ENCODE measurements around the gene EXOC6B. TPM values are rescaled to one million over a fixed set of nuclear protein-coding genes. Genes with fewer than 3 reads are reported as not detected.

Gene EXOC6B
- total and polyA plus RNA-seq, 10 of the 15 experiments (the other 5 are each of a cell fraction or from before 2014, with no cell fraction given): 0.23 to 2.2 (median 1.2) TPM

DNA sequence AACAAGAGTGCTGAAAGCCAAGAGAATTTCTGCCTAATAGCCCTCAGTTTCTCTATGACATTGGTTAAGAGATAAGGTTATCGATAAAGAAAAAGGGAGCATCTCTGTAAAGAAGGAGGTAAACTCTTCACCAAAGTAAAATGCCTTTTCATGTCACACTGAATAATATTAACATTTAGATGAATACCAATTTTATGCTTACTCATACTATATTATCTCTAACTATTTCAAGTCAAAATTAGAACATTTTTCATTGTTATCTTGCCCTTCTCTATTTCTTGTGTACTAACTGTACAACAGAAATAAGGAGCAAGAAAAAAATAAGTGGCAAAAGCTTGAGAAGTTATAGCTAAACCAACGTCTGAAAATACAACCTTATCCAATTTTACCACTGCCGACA, 127.5 kb downstream of the EXOC6B start (continued):
- TF ChIP-seq, protein P1, sequence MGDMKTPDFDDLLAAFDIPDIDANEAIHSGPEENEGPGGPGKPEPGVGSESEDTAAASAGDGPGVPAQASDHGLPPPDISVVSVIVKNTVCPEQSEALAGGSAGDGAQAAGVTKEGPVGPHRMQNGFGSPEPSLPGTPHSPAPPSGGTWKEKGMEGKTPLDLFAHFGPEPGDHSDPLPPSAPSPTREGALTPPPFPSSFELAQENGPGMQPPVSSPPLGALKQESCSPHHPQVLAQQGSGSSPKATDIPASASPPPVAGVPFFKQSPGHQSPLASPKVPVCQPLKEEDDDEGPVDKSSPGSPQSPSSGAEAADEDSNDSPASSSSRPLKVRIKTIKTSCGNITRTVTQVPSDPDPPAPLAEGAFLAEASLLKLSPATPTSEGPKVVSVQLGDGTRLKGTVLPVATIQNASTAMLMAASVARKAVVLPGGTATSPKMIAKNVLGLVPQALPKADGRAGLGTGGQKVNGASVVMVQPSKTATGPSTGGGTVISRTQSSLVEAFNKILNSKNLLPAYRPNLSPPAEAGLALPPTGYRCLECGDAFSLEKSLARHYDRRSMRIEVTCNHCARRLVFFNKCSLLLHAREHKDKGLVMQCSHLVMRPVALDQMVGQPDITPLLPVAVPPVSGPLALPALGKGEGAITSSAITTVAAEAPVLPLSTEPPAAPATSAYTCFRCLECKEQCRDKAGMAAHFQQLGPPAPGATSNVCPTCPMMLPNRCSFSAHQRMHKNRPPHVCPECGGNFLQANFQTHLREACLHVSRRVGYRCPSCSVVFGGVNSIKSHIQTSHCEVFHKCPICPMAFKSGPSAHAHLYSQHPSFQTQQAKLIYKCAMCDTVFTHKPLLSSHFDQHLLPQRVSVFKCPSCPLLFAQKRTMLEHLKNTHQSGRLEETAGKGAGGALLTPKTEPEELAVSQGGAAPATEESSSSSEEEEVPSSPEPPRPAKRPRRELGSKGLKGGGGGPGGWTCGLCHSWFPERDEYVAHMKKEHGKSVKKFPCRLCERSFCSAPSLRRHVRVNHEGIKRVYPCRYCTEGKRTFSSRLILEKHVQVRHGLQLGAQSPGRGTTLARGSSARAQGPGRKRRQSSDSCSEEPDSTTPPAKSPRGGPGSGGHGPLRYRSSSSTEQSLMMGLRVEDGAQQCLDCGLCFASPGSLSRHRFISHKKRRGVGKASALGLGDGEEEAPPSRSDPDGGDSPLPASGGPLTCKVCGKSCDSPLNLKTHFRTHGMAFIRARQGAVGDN (IDR thresholded peaks at IDR 0.05): no peak
- no peak for TF ChIP-seq CREM (IDR thresholded peaks at IDR 0.05; ENCODE audit: low read depth)

DNA sequence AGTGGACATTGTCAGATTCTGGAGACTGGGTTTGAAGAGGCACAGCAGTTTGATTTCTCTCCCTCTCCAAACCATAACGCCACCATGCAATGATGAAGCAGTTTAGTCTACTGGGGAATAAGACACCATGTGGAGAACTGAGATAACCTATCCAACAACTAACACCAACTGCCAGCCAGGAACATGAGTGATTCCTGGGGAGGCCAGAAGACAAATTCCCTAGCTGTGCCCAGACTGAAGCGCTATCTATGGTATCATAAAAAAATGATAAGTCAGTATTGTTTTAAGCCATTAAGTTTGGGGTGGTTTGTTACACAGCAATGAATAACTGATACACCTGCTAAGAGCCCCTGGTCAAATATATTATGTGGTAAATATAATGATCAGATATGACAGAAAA, 129.3 kb downstream of the EXOC6B start:
- H3K79me2 ChIP-seq (ENCODE audit: control insufficient read depth, insufficient read depth, low read length): no peaks in the 10 kb centered on the region
- FAIRE-seq: no peak

More for the DNA sequence above, 129.3 kb downstream of the EXOC6B start:
- Histone ChIP-seq H3K4me1 (ENCODE audit: control insufficient read depth, insufficient read depth, low read length) (no peaks in the 10 kb centered on the region), H2AFZ (ENCODE audit: control insufficient read depth, low read depth, low read length) (no peak overlapping the region), H3K27me3 (replicated peaks in 1 of 2; ENCODE audit: control insufficient read depth in 2 of 2, insufficient read depth in 2 of 2, low read length in 1 of 2) (no peaks in the 10 kb centered on the region), H3K4me2 (ENCODE audit: control insufficient read depth, insufficient read depth) (no peak overlapping the region), H4K20me1 (ENCODE audit: control insufficient read depth, insufficient read depth) (no peaks in the 10 kb centered on the region), H3K9me3 (replicated peaks; ENCODE audit: control insufficient read depth, insufficient read depth, low read length) (no peaks in the 10 kb centered on the region), H3K36me3 (ENCODE audit: control insufficient read depth in 2 of 2, insufficient read depth in 2 of 2, low read length in 1 of 2) (no peaks in the 10 kb centered on the region), H3K27ac (ENCODE audit: control insufficient read depth, insufficient read depth) (no peak overlapping the region), H3K9ac (ENCODE audit: control insufficient read depth, insufficient read depth, low read length) (no peak overlapping the region), H3K4me3 (no peak overlapping the region)
- TF ChIP-seq, protein P2, sequence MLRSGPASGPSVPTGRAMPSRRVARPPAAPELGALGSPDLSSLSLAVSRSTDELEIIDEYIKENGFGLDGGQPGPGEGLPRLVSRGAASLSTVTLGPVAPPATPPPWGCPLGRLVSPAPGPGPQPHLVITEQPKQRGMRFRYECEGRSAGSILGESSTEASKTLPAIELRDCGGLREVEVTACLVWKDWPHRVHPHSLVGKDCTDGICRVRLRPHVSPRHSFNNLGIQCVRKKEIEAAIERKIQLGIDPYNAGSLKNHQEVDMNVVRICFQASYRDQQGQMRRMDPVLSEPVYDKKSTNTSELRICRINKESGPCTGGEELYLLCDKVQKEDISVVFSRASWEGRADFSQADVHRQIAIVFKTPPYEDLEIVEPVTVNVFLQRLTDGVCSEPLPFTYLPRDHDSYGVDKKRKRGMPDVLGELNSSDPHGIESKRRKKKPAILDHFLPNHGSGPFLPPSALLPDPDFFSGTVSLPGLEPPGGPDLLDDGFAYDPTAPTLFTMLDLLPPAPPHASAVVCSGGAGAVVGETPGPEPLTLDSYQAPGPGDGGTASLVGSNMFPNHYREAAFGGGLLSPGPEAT (IDR thresholded peaks at IDR 0.05; ENCODE audit: low read depth): no peak
- TF ChIP-seq PAX8 (IDR thresholded peaks at IDR 0.05) (no peak), POLR2AphosphoS2 (IDR thresholded peaks at IDR 0.05; ENCODE audit: low read depth, low read length) (no peak), BRCA1 (IDR thresholded peaks at IDR 0.05; ENCODE audit: low read depth, low read length) (no peak), CREB1 (IDR thresholded peaks at IDR 0.05; ENCODE audit: low read depth) (no peak), KAT2A (conservative IDR thresholded peaks at IDR 0.05; ENCODE audit: control insufficient read depth, low read depth, low read length) (no peak)
- TF ChIP-seq, protein P3, sequence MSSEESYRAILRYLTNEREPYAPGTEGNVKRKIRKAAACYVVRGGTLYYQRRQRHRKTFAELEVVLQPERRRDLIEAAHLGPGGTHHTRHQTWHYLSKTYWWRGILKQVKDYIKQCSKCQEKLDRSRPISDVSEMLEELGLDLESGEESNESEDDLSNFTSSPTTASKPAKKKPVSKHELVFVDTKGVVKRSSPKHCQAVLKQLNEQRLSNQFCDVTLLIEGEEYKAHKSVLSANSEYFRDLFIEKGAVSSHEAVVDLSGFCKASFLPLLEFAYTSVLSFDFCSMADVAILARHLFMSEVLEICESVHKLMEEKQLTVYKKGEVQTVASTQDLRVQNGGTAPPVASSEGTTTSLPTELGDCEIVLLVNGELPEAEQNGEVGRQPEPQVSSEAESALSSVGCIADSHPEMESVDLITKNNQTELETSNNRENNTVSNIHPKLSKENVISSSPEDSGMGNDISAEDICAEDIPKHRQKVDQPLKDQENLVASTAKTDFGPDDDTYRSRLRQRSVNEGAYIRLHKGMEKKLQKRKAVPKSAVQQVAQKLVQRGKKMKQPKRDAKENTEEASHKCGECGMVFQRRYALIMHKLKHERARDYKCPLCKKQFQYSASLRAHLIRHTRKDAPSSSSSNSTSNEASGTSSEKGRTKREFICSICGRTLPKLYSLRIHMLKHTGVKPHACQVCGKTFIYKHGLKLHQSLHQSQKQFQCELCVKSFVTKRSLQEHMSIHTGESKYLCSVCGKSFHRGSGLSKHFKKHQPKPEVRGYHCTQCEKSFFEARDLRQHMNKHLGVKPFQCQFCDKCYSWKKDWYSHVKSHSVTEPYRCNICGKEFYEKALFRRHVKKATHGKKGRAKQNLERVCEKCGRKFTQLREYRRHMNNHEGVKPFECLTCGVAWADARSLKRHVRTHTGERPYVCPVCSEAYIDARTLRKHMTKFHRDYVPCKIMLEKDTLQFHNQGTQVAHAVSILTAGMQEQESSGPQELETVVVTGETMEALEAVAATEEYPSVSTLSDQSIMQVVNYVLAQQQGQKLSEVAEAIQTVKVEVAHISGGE (CRISPR knock-in tag; IDR thresholded peaks at IDR 0.05): no peak
- RAD21 ChIA-PET (ENCODE audit: unreplicated experiment): no interaction called here
- ATAC-seq: no peak
- in situ Hi-C loops (cut with MboI) (no loop called here), intact Hi-C loops (cut with micrococcal nuclease; ENCODE audit: unreplicated experiment) (no loop called here)
- POLR2A ChIA-PET: no interaction called here
- DNase-seq (ENCODE audit: low read depth, low spot score): no peak
- CTCF ChIA-PET: no interaction called here
- 94% methylated on average over 2 of the region's 2 CpGs for WGBS (ENCODE audit: insufficient coverage, insufficient replicate concordance, low lambda C conversion rate, missing lambda C conversion rate)
- no TSS peak for BruUV-seq (replicated peaks)
- SMC1A ChIA-PET (ENCODE audit: uncharacterized antibody, unreplicated experiment): no interaction called here

All from GM12878 (cell line).